Esophagus mucosa (tissue), 1 donor: ENCODE measurements around the gene NACA. TPM values are rescaled to one million over a fixed set of nuclear protein-coding genes. Genes with fewer than 3 reads are reported as not detected.
"Not testable (repeated sequence)": the region's sequence is repeated elsewhere in the genome, so short reads cannot be mapped to it uniquely, and the experiment has no call there.

Source experiments
- ATAC-seq: fragments of 200-7000 bp; cut with Tn5 transposase; one replicate; pipeline ENCODE4 v1.9.1; 2020
- total RNA-seq: library from RNA; stranded (reverse); gene quantifications from one replicate; pipeline ENCODE4 v1.2.4, GENCODE V29; 2023
- donor health status: DM: yes; HTN: yes; CAD: no.

Gene NACA
- total RNA-seq, 1 donor from 2014 or later: 786 TPM

GRCh38 chr12:56723889-56724700 is 1.0 kb downstream of the NACA start:
- ATAC-seq: peak; percentile 32

GRCh38 chr12:56723352-56723751 is 1.7 kb downstream of the NACA start:
- ATAC-seq: no peak

- ATAC-seq: peak; percentile 16
Observed at GRCh38 chr12:56722832-56723231, 2.3 kb downstream of the NACA start.

- ATAC-seq: no peak
Observed at GRCh38 chr12:56721721-56722120, 3.4 kb downstream of the NACA start.

- ATAC-seq: no peak
Observed at GRCh38 chr12:56721216-56721615, 3.9 kb downstream of the NACA start.

- no peak for ATAC-seq
Observed at GRCh38 chr12:56720731-56721151, 4.4 kb downstream of the NACA start.

- ATAC-seq: no peak
Observed at GRCh38 chr12:56719056-56719455, 6.0 kb downstream of the NACA start.

GRCh38 chr12:56718636-56719035 is 6.5 kb downstream of the NACA start:
- no peak for ATAC-seq

GRCh38 chr12:56718149-56718548 is 7.0 kb downstream of the NACA start:
- ATAC-seq: no peak

GRCh38 chr12:56716933-56717880 is 7.9 kb downstream of the NACA start:
- no peak for ATAC-seq

- no peak for ATAC-seq
Observed at GRCh38 chr12:56716458-56716857, 8.6 kb downstream of the NACA start.

GRCh38 chr12:56715798-56716197 is 9.3 kb downstream of the NACA start:
- no peak for ATAC-seq

GRCh38 chr12:56714431-56714929 is 10.6 kb downstream of the NACA start:
- ATAC-seq: no peak

GRCh38 chr12:56713345-56713744 is 11.8 kb downstream of the NACA start:
- no peak for ATAC-seq

- ATAC-seq: peak; percentile 26
Observed at GRCh38 chr12:56709759-56710376, 15.2 kb downstream of the NACA start.

- not testable (repeated sequence) for ATAC-seq
Observed at GRCh38 chr12:56704522-56704921, 20.6 kb downstream of the NACA start.

- no peak for ATAC-seq
Observed at GRCh38 chr12:56699020-56699661, 26.0 kb downstream of the NACA start.

- no peak for ATAC-seq
Observed at GRCh38 chr12:56695327-56696101, 29.6 kb downstream of the NACA start.

- peak; percentile 5 for ATAC-seq
Observed at GRCh38 chr12:56694161-56694560, 30.9 kb downstream of the NACA start.

- no peak for ATAC-seq
Observed at GRCh38 chr12:56688846-56689109, 36.3 kb downstream of the NACA start.

- peak; percentile 95 for ATAC-seq
Observed at GRCh38 chr12:56688129-56688845, 36.8 kb downstream of the NACA start, which contains the start of gene PTGES3. PTGES3 (minus strand) TSS chr12:56688284; CDS start chr12:56687999, 285 bp downstream.
